Measurements from ENCODE around the gene SLC35E1.

The SLC35E1 gene

GRCh38 chr19:16595097-16595496 lies 22.9 kb upstream of the SLC35E1 start:
- no peak for DNase-seq

DNA sequence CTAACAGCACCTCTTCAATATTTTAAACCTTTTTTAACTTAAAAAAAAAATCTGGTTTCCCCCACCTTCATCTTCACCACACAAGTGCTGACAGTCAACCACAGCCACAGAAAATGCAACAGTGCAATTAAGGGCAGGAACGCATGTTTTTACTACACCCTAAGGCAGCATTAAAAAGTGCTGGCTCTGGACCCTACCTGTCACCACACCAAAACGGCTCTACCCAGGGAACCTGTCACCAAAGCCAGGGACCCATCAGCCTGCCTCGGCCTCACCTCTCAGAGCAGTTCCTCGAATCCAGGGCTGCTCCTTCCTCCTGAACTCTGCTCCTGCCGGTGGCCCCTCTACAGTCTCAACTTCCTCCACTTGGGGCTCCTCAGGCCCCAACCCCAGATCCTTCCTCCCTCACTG lies 22.5 kb upstream of the SLC35E1 start:
- DNase-seq, result no peak

GRCh38 chr19:16594131-16594586 lies 21.9 kb upstream of the SLC35E1 start:
- DNase-seq, result no peak

DNA sequence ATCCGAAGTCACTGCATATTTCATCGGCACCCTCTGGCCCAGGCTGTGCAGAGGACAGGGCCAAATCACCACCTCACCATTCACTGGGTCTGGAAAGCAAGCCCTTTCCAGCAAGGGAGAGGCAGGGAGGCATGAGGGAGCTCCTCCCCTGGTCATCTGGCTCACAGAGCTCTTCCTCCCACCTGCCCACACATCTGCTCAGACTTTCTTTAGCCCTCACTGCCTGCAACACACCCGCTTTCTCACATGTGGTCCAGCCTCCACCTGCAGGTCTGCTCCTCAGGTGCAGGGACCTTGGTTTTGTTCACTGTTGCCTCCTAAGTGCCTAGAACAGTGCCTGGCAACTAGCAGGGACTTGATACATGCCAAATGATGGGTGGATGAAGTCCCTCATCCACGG lies 21.0 kb upstream of the SLC35E1 start:
- no peak for DNase-seq

DNA sequence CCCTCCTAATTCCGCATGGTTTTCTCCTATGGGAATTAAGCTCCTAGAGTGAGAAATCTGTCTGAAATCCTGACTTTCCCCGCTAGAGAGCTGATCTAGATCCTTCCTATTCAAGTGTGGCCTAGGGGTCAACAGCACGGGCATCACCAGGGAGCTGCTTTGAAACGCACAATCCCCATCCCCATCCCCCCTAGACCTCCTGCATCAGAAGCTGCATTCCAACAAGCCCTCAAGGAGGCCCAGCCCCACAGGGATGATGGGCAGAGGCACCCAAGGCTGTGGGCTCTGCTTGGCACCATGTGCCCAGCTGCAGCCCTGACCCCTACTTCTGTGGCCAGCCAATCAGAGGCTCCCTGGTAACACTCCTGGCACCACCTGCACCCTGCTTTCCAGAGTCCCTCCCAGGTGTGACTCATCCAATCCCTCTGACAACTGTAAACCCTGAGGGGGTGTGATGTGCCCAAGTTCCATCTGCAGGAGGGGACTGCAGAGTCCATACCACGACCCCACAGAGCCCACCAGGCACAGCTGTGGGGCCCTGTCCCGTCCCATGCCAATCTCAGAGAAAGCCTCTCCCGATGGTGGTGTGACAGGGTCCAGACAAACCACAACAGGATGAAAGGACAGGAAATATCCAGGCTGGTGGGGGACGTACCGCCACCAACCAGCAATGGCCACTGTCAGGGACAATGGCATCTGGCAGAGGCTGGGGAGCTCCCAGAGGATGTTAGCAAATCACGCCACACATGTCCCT lies 19.8 kb upstream of the SLC35E1 start:
- DNase-seq, result no peak

DNA sequence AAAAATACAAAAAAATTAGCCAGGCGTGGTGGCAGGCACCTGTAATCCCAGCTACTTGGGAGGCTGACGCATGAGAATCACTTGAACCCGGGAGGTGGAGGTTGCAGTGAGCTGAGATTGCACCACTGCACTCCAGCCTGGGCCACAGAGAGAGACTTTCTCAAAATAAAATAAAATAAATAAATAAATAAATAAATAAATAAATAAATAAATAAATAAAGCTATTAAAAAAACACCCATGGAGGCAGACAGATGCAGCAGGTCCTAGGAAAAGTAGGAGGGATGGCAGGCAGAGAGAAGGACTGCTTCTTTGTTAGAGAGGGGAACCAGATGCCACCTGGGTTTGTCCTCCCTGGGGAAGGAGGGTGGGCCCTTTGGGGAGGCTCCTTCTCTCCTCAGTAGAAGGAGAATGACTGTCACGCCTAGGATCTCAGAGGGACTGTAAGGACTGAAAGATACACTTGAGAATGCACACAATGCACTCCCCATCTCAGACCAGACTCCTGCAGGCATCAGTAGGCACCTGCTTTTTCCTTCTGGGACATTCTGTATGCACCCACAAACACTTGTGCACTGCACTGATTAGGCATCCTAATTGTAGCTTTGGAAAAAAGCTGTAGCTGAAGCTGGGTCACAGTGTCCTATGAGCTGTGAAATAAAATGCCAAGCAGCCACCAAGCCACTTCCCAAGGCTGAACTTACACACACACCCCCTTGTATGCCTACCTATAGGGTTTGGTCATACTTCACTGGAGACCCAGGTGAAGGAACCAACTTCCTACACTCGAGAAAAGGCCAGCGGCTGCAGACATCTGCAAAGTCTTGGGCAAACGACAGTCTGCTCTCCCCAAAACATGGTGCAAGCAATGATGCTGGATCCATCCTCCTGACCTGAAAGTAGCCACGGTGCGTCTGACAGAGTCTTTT lies 18.9 kb upstream of the SLC35E1 start:
- no peak for DNase-seq

GRCh38 chr19:16589917-16590316 lies 17.7 kb upstream of the SLC35E1 start:
- DNase-seq, result no peak

GRCh38 chr19:16588824-16589577 lies 16.8 kb upstream of the SLC35E1 start:
- DNase-seq, result no peak

DNA sequence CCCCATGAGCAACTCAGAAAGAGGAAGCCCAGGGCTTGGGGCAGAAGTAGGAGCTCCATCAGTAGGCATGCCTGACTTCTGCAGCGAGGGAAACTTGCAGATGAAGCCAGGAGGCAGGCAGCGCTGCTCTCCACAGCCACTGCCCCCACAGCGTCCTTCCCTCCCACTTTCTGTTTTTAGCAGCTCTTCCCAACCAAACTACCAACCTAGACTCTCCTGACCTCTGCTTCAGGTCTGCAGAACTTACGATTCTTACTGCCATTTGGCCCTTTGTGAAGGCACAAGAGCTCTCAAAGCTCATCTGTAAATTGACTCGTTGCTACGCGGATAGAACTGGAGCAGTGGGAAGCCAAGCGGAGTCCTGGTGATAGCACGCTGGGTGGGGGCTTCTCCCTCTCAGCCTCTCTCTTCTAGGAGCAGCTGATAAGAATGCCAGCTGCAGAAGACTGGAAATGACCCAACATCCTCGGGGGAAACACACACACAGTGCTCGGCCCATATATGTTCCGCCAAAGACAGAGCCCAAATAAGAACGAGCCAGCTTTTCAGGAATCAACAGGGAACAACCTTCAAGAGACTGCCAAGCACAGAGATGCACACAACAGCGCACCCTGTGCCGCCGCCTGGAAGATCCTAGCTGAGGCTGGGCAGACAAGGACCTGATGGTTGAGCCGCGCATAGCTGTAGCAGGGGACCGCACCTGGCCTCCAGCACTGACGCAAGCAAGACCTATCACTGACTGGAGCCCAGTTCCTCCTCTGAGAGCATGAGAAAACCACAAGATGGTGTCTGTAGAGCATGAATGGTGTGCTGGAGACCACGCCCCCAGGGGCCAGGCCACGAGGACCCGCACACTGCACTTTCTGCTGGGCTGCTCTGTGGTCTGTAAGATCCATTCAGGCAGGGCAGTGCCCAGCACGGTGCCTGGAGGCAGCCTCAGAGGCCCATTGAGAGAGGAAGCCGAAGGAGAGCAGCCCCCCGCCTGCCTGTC lies 15.9 kb upstream of the SLC35E1 start:
- DNase-seq, result no peak

DNA sequence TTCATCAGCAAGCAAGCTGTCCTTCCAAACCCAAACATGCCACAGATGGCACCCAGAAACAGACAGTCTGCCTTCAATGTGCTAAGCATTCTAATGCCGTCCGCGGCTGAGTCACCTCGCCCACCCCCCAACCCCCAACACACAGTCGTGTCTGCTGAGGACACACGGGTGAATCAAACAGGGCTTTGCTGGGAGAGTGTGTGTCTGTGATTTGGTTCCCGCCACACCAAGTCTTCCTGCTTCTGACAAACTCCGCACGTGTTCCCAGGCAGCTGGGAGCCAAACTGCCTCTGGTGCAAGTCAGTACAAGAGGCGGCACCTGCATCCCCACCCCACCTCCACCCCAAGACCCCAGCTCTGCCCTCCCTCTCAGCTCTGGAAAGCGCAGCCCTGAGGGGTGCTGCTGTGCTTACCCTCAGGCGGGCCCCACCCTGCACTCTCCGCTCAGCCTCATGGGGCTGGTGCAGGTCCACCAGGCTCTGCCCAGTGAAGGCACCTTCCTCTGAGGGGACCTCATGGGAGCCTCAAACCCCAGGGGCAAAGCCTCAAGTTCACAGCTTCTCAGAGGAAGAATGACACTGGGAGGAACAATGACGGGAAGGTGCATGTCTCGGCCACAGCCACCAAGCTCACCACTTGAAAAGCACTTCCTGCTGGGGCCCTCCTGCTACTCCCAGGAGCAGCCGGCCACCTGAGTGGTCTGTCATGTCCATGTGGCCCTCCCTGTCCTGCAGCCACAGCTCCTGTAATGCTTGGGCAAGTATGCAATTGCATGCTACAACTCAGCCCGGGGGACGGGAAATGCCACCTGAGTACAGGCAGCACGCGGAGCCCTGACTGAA lies 15.0 kb upstream of the SLC35E1 start:
- peak; percentile 41 for DNase-seq

GRCh38 chr19:16586477-16586871 lies 14.3 kb upstream of the SLC35E1 start:
- DNase-seq, result no peak

DNA sequence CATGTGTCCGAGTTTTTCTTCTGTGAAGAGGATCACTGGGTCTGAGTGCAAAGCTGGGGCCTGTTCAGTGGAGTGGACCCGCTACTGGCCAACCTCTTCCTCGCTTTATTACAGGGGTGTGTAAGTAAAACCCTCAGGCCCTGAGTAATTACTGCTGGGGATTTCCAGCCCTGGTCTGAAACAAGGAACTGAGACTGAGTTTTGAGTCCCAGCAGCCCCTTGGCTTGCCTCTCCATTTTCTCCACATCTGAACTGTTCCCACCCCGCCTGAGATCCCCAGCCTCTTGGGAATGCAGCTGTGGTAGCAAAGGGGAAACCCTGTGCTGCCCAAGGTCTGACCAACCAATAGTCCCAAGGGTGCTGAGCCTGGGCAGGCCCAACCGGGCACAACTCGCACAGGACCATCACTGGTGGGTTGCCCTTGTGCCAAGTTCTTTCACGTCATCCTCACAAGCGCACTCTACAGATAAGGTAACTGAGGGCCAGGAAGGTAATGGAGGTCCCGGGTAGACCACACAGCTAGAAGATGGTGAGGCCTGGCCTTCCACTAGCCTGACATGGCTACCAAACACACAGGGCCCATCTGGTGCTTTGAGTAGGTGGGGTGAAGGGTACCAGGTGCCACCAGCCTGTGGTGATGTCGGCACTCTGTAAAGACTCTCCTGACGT lies 13.7 kb upstream of the SLC35E1 start:
- DNase-seq, result no peak

DNA sequence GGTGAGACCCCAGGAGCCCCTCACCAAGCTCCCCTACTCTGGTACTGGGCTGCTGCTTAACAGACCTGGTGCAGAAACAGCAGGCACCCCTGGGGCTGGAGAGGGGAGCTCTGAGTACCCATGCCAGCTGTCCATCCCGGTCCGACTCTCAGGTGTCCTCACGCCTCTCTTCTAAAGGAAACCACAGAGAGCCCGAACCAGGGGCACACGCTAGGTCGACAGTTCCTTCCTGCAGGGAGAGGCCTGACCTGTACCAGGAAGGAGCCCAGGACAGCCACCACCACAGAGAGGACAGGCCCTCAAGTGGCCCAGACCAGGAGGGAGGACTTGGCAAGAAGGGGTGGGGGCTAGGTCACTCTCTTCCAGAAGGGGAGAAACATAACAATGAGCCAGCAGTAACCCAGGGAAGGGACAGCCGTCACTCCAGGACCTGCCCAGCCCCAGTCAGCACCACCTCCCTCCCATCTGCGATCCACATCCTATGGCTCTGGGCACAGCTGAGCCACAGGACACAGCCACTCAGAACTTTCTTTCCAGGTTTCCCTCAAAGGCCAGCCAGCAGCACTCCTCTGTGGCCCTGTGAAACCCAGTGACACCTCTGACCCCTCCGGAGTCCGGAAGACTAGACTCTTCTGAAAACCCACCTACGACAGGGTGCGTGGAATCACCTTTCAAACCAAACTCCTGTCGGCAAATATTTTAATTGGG lies 13.0 kb upstream of the SLC35E1 start:
- no peak for DNase-seq

DNA sequence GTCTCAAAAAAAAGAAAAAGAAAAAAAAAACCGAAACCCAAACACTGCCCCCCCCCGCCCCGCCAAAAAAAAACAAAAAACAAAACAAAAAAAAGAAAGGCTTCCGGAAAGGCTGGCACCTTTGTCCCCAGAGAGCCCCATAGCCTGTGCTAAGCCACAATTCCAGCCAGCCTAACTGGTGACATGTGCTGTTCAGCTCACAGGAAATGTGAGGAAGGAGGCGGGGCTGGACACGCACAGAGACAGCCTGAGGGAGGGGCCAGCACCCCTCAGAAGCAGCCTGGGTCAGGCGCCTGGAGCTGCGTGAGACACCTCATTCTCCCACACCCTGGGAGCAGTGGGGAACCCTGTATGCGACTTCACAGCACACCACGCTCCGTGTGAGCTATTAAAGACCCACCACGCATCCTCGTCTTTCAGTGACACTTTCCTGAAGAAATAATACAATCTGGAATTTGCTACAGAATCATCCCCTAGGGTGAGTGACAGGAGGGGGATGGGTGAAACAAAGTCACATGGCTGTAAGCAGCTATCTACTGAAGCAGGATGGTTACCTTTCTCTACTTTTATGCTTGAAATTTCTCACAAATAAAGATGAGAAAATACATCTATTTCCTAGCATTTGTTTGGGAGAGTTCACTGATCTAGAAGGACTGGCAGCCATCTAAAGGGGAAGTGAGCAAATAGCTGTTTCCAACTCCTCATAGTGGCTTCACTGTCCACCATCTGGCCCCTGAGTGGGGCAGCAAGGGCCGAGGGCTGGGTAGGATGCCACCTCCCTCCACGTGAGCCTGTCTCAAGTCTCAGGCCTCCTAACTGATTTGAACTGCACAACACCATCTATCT lies 12.3 kb upstream of the SLC35E1 start:
- peak; percentile 78 for DNase-seq

- no peak for DNase-seq
Observed at GRCh38 chr19:16582486-16583261, 10.5 kb upstream of the SLC35E1 start.

DNA sequence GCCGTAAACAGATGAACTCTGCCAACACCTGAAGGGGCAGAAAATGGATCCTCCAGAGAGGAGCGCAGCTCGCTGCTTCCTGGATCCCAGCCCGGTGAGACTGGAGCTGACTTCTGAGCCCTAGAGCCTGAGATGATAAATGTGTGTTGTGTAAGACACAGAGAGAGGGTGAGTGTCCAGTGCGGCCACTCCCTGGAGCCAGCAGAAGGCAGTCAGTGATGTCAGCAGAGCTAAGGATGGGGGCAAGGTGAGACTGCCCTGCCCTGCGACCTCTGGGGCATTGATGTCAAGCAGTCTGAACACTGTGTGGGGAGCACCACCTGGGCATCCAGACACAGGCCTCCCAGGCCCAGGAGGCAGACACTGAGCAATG lies 9.7 kb upstream of the SLC35E1 start:
- DNase-seq, result no peak

DNA sequence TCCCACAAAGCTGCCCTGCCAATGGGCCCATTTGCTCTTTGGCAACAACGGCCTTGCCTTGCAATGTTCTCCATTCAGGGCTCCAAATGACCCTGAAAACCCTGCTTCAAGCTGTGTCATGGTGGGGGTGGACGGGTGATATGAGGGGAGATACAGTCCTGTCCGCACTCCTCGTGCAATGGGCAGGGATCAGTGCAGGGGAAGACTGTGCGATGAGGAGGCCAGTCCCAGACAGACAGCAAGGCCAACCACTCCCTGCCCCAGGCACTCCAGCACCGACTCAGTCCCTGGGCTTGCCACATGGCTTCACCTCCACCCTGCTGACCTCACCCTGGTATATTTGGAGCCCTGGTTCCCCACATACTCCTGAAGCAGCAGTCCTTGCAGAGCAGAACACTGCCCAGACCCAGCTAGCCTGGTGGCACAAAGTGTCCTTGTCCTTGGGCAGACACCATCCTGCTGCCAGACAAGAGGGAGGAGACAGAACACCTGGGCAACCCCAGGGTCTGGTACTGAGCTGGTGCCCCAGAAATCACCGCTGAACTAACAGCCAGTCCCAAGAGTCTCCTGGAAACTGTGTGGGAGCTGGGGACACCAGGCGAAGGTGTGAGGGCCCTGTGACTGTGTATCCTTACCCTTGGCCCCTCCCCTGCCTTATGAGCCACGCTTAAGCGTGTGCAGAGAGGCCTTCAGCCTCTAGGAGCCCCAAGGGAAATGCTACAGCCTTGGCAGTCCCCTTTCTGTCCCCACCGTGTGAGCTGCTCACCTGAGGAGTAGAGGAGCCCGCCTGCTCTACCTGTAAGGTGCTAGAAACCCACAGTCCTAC lies 9.1 kb upstream of the SLC35E1 start:
- no peak for DNase-seq

Data from stimulated activated CD4-positive, alpha-beta T cell treated with anti-CD3 and anti-CD28 coated beads, Interleukin-12 subunit alpha, Interleukin-12 subunit beta, amount 100 ng/mL, for 4 hours (primary cell).